Testis (tissue), 2 donors: Measurements from ENCODE around the gene PPP4R1.

Experiments
- POLR2A ChIP-seq: fragments of 450-650 bp; IDR thresholded peaks from one replicate; pipeline ENCODE4 v1.6.1; 2017; ENCODE audit warnings: antibody characterized with exemption, mild to moderate bottlenecking, moderate library complexity
- TF ChIP-seq, protein P1 (sequence below), 3 experiments: fragments of 450-650 bp in 2 of 3; fragments of 200-600 bp in 1 of 3; sonication (generic) in 1 of 3; IDR thresholded peaks; one replicate each; pipeline ENCODE4 v1.5.1; 2016 to 2019; ENCODE audit warnings: antibody characterized with exemption in 3 of 3, mild to moderate bottlenecking in 2 of 3, moderate library complexity in 1 of 3

DNA sequence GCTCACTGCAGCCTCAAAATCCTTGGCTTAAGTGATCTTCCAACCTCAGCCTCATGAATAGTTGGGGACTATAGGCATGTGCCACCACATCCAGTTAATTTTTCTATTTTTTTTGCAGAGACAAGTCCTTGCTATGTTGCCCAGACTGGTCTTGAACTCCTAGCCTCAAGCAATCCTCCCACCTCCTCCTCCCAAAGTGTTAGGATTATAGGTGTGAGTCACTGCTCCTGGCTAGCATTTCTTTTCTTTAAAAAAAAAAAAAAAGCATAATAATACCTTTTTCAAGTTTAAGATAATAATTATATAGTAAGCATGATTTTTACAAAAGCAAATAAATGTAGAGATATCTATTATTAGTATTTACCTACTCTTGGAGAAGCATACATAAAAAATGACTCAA is 36.1 kb downstream of the PPP4R1 start:
- TF ChIP-seq POLR2A = no peak
- TF ChIP-seq, protein P1, sequence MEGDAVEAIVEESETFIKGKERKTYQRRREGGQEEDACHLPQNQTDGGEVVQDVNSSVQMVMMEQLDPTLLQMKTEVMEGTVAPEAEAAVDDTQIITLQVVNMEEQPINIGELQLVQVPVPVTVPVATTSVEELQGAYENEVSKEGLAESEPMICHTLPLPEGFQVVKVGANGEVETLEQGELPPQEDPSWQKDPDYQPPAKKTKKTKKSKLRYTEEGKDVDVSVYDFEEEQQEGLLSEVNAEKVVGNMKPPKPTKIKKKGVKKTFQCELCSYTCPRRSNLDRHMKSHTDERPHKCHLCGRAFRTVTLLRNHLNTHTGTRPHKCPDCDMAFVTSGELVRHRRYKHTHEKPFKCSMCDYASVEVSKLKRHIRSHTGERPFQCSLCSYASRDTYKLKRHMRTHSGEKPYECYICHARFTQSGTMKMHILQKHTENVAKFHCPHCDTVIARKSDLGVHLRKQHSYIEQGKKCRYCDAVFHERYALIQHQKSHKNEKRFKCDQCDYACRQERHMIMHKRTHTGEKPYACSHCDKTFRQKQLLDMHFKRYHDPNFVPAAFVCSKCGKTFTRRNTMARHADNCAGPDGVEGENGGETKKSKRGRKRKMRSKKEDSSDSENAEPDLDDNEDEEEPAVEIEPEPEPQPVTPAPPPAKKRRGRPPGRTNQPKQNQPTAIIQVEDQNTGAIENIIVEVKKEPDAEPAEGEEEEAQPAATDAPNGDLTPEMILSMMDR (IDR thresholded peaks at IDR 0.05) = no peak
